HG02884 (cell line): ENCODE results near the gene UNC13C.
A peak's percentile ranks its signal among the peaks of the same experiment; 100 is the strongest.
"Not testable (repeated sequence)": the region's sequence is repeated elsewhere in the genome, so short reads cannot be mapped to it uniquely, and the experiment has no call there.

Experiments used
- ATAC-seq: cut with Tn5 transposase; IDR thresholded peaks from one replicate; pipeline ENCODE4 v1.9.1; 2021; ENCODE audit warnings: mild to moderate bottlenecking, moderate library complexity; ENCODE audit not compliant: unreplicated experiment

UNC13C gene

GRCh38 chr15:54410481-54410880 is 432.2 kb downstream of the UNC13C start:
- no peak for ATAC-seq

- no peak for ATAC-seq
Observed at GRCh38 chr15:54424171-54424570, 445.9 kb downstream of the UNC13C start.

GRCh38 chr15:54428596-54428995 is 450.4 kb downstream of the UNC13C start:
- no peak for ATAC-seq

GRCh38 chr15:54450288-54450687 is 472.0 kb downstream of the UNC13C start:
- not testable (repeated sequence) for ATAC-seq

GRCh38 chr15:54456413-54456812 is 478.2 kb downstream of the UNC13C start:
- no peak for ATAC-seq

- no peak for ATAC-seq
Observed at GRCh38 chr15:54462511-54462913, 484.3 kb downstream of the UNC13C start.

GRCh38 chr15:54481819-54482218 is 503.6 kb downstream of the UNC13C start:
- no peak for ATAC-seq

GRCh38 chr15:54482251-54482650 is 504.0 kb downstream of the UNC13C start:
- no peak for ATAC-seq

GRCh38 chr15:54500330-54500729 is 522.1 kb downstream of the UNC13C start:
- ATAC-seq = no peak

GRCh38 chr15:54502416-54503075 is 524.3 kb downstream of the UNC13C start:
- ATAC-seq = no peak

- no peak for ATAC-seq
Observed at GRCh38 chr15:54504695-54505094, 526.5 kb downstream of the UNC13C start.

- no peak for ATAC-seq
Observed at GRCh38 chr15:54506977-54507524, 528.8 kb downstream of the UNC13C start.

- ATAC-seq = no peak
Observed at GRCh38 chr15:54514601-54515000, 536.4 kb downstream of the UNC13C start.

GRCh38 chr15:54515664-54516582 is 537.7 kb downstream of the UNC13C start:
- ATAC-seq = no peak

- ATAC-seq = no peak
Observed at GRCh38 chr15:54517366-54517765, 539.1 kb downstream of the UNC13C start.

GRCh38 chr15:54518156-54518882 is 540.1 kb downstream of the UNC13C start:
- no peak for ATAC-seq

- peak; percentile 78 for ATAC-seq
Observed at GRCh38 chr15:54519577-54519976, 541.3 kb downstream of the UNC13C start.

GRCh38 chr15:54520616-54521015 is 542.4 kb downstream of the UNC13C start:
- no peak for ATAC-seq

GRCh38 chr15:54521206-54521605 is 543.0 kb downstream of the UNC13C start:
- no peak for ATAC-seq

GRCh38 chr15:54528021-54528420 is 549.8 kb downstream of the UNC13C start:
- no peak for ATAC-seq

GRCh38 chr15:54540721-54541120 is 562.5 kb downstream of the UNC13C start:
- no peak for ATAC-seq
